ENCODE results near the gene PAQR9. TPM values are rescaled to one million over a fixed set of nuclear protein-coding genes. Genes with fewer than 3 reads are reported as not detected.

PAQR9 gene
- total and polyA plus RNA-seq, 9 of the 15 experiments (the other 6 are each of a cell fraction or from before 2014, with no cell fraction given), result 0.04 to 0.58 (median 0.22) TPM

- DNase-seq (ENCODE audit: extremely low read depth in 1 of 4, low spot score in 3 of 4) (no peak), ATAC-seq (no peak), FAIRE-seq (no peak)
- 91% methylated on average over 1 of the region's 1 CpG for WGBS (ENCODE audit: insufficient coverage, low coverage, missing lambda C conversion rate)
- no TSS peak for BruUV-seq (replicated peaks)
- no peak for TF ChIP-seq SP1 (CRISPR knock-in tag; IDR thresholded peaks at IDR 0.05)
- no peak for TF ChIP-seq GABPA (tag; conservative IDR thresholded peaks at IDR 0.05; ENCODE audit: low read depth)
- TF ChIP-seq, protein P1, sequence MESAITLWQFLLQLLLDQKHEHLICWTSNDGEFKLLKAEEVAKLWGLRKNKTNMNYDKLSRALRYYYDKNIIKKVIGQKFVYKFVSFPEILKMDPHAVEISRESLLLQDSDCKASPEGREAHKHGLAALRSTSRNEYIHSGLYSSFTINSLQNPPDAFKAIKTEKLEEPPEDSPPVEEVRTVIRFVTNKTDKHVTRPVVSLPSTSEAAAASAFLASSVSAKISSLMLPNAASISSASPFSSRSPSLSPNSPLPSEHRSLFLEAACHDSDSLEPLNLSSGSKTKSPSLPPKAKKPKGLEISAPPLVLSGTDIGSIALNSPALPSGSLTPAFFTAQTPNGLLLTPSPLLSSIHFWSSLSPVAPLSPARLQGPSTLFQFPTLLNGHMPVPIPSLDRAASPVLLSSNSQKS (CRISPR knock-in tag; IDR thresholded peaks at IDR 0.05), result no peak
- no peak for TF ChIP-seq ZNF274 (IDR thresholded peaks at IDR 0.05; ENCODE audit: borderline replicate concordance, low read depth, low read length)
- no peak for TF ChIP-seq ZNF589 (CRISPR knock-in tag; IDR thresholded peaks at IDR 0.05; ENCODE audit: low read depth)
- TF ChIP-seq CSDE1 (IDR thresholded peaks at IDR 0.05), result no peak
- TF ChIP-seq ZBTB8A (IDR thresholded peaks at IDR 0.05; ENCODE audit: partially characterized antibody), result no peak
- no peak overlapping the region for H3K4me2 ChIP-seq (ENCODE audit: insufficient read depth, low read length)
- no peaks in the 10 kb centered on the region for H3K36me3 ChIP-seq (ENCODE audit: control insufficient read depth, insufficient read depth, low read length)
- no peaks in the 10 kb centered on the region for H3K9me3 ChIP-seq (replicated peaks; ENCODE audit: control insufficient read depth, insufficient read depth, low read depth, low read length)
- peaks cover 0 to 5% of the 10 kb centered on the region in 2 experiments; a peak in 1 of 5 replicates for H3K4me1 ChIP-seq (replicated peaks in 1 of 2; ENCODE audit: control insufficient read depth in 2 of 2, insufficient read depth in 2 of 2, low read length in 2 of 2)
- intact Hi-C loops (cut with micrococcal nuclease), result no loop called here
- H3K4me3 ChIP-seq, result no peak overlapping the region
- no peaks in the 10 kb centered on the region for H4K20me1 ChIP-seq (replicated peaks; ENCODE audit: control insufficient read depth, insufficient read depth, low read length)
- in situ Hi-C loops (cut with MboI), result no loop called here
- no peaks in the 10 kb centered on the region for H3K9me1 ChIP-seq (ENCODE audit: control insufficient read depth, insufficient read depth, low read length)
- no peak overlapping the region for H3K27ac ChIP-seq (ENCODE audit: extremely low read depth, low read depth, low read length)
- ChIA-PET POLR2A (no interaction called here), CTCF (ENCODE audit: low intra/inter-chr PET ratio) (no interaction called here)
- H3K79me2 ChIP-seq (ENCODE audit: control insufficient read depth, insufficient read depth, low read length), result no peaks in the 10 kb centered on the region
- H3K9ac ChIP-seq (ENCODE audit: insufficient read depth in 1 of 2, low read depth in 2 of 2, low read length in 2 of 2), result no peak overlapping the region
- no peaks in the 10 kb centered on the region for H3K27me3 ChIP-seq (ENCODE audit: control insufficient read depth in 2 of 2, insufficient read depth in 2 of 2, low read length in 2 of 2)
- no peak overlapping the region for H2AFZ ChIP-seq (ENCODE audit: low read depth, low read length)
Measured at GRCh38 chr3:142943349-142943748, 20.1 kb downstream of the PAQR9 start.

All from K562 (cell line).